Fibroblast of skin of scalp (primary cell): Measurements from ENCODE around the gene KTN1. TPM values are rescaled to one million over a fixed set of nuclear protein-coding genes. Genes with fewer than 3 reads are reported as not detected.
A peak's percentile ranks its signal among the peaks of the same experiment; 100 is the strongest.

Experiments used
- DNase-seq: peaks from one replicate; pipeline ENCODE4 v3.0.0-alpha.2; 2013
- polyA plus RNA-seq, 2 experiments: library from polyadenylated mRNA; unstranded; fragments of 120-200 nt; gene quantifications; one replicate each; pipeline ENCODE4 v1.2.1, GENCODE V29; 2013; ENCODE audit not compliant: insufficient read length in 2 of 2

KTN1 gene
- 119 TPM for polyA plus RNA-seq (2013, experiment 1 of 2; ENCODE audit: insufficient read length)
- polyA plus RNA-seq (2013, experiment 2 of 2; ENCODE audit: insufficient read length): 139 TPM

GRCh38 chr14:55579724-55580469, at the start of gene KTN1:
KTN1 (plus strand) TSS chr14:55580207; CDS start chr14:55612049, 31,842 bp downstream.
- DNase-seq: peak; percentile 85

GRCh38 chr14:55530464-55530863, 49.5 kb upstream of the KTN1 start:
- DNase-seq: no peak

- no peak for DNase-seq
Measured at GRCh38 chr14:55532645-55533344, 47.2 kb upstream of the KTN1 start.

- no peak for DNase-seq
Measured at GRCh38 chr14:55533960-55534359, 46.0 kb upstream of the KTN1 start.

GRCh38 chr14:55535516-55536203, 44.3 kb upstream of the KTN1 start:
- no peak for DNase-seq

- DNase-seq: no peak
Measured at GRCh38 chr14:55536204-55536708, 43.8 kb upstream of the KTN1 start.

GRCh38 chr14:55537782-55538181, 42.2 kb upstream of the KTN1 start:
- no peak for DNase-seq

GRCh38 chr14:55539975-55540374, 40.0 kb upstream of the KTN1 start:
- DNase-seq: no peak

- no peak for DNase-seq
Measured at GRCh38 chr14:55540847-55541773, 38.9 kb upstream of the KTN1 start.

- DNase-seq: no peak
Measured at GRCh38 chr14:55545779-55546178, 34.2 kb upstream of the KTN1 start.

GRCh38 chr14:55546212-55546874, 33.7 kb upstream of the KTN1 start:
- no peak for DNase-seq

- DNase-seq: no peak
Measured at GRCh38 chr14:55547650-55548315, 32.2 kb upstream of the KTN1 start.

- no peak for DNase-seq
Measured at GRCh38 chr14:55553791-55554190, 26.2 kb upstream of the KTN1 start.

- peak; percentile 95 for DNase-seq
Measured at GRCh38 chr14:55556929-55557623, 22.9 kb upstream of the KTN1 start.

GRCh38 chr14:55562135-55562534, 17.9 kb upstream of the KTN1 start:
- DNase-seq: no peak

GRCh38 chr14:55568618-55569017, 11.4 kb upstream of the KTN1 start:
- DNase-seq: no peak

- DNase-seq: no peak
Measured at GRCh38 chr14:55571125-55571889, 8.7 kb upstream of the KTN1 start.

GRCh38 chr14:55572578-55572977, 7.4 kb upstream of the KTN1 start:
- no peak for DNase-seq

GRCh38 chr14:55574988-55575387, 5.0 kb upstream of the KTN1 start:
- no peak for DNase-seq
